ENCODE measurements around the gene SPTAN1. TPM values are rescaled to one million over a fixed set of nuclear protein-coding genes. Genes with fewer than 3 reads are reported as not detected.
A peak's percentile ranks its signal among the peaks of the same experiment; 100 is the strongest.

The SPTAN1 gene
- total and polyA plus RNA-seq, 4 donors = 70.0 to 438 (median 237) TPM

GRCh38 chr9:128632486-128632885 lies 80.1 kb downstream of the SPTAN1 start:
- DNase-seq = no peak
- 95% methylated on average over 14 of the region's 14 CpGs for WGBS, 2 donors
- Histone ChIP-seq H3K4me1 (ENCODE audit: control insufficient read depth in 5 of 5, insufficient read depth in 5 of 5, low read length in 5 of 5) (peaks cover 0 to 8% (median 6%) of the 10 kb centered on the region in 5 donors), H3K36me3 (ENCODE audit: control insufficient read depth in 4 of 4, insufficient read depth in 4 of 4, low read length in 4 of 4) (peaks cover 0 to 67% (median 35%) of the 10 kb centered on the region in 4 donors), H3K9ac (ENCODE audit: insufficient read depth in 1 of 2, low read length in 2 of 2) (no peak overlapping the region), H3K9me3 (ENCODE audit: control insufficient read depth in 4 of 4, insufficient read depth in 3 of 4, low read length in 3 of 4) (peaks cover 0 to 3% (median 0%) of the 10 kb centered on the region in 4 donors), H3K27ac (ENCODE audit: low read depth in 1 of 2, low read length in 1 of 2) (no peak overlapping the region), H3K4me3 (no peak overlapping the region), H3K27me3 (ENCODE audit: control insufficient read depth in 3 of 3, insufficient read depth in 3 of 3, low read length in 2 of 3) (no peaks in the 10 kb centered on the region)
- no peak for TF ChIP-seq CTCF (IDR thresholded peaks at IDR 0.05; ENCODE audit: control extremely low read depth, extremely low read depth)
- no peak for ATAC-seq (ENCODE audit: insufficient read depth, low FRiP score)

GRCh38 chr9:128633057-128633456 lies 80.7 kb downstream of the SPTAN1 start:
- Histone ChIP-seq H3K36me3 (ENCODE audit: control insufficient read depth in 4 of 4, insufficient read depth in 4 of 4, low read length in 4 of 4) (peaks cover 0 to 61% (median 30%) of the 10 kb centered on the region in 4 donors), H3K4me3 (no peak overlapping the region), H3K9ac (ENCODE audit: insufficient read depth in 1 of 2, low read length in 2 of 2) (no peak overlapping the region), H3K9me3 (ENCODE audit: control insufficient read depth in 4 of 4, insufficient read depth in 3 of 4, low read length in 3 of 4) (peaks cover 0 to 3% (median 0%) of the 10 kb centered on the region in 4 donors), H3K27ac (ENCODE audit: low read depth in 1 of 2, low read length in 1 of 2) (no peak overlapping the region), H3K27me3 (ENCODE audit: control insufficient read depth in 3 of 3, insufficient read depth in 3 of 3, low read length in 2 of 3) (no peaks in the 10 kb centered on the region), H3K4me1 (ENCODE audit: control insufficient read depth in 5 of 5, insufficient read depth in 5 of 5, low read length in 5 of 5) (peaks cover 0 to 8% (median 6%) of the 10 kb centered on the region in 5 donors)
- ATAC-seq (ENCODE audit: insufficient read depth, low FRiP score) (no peak), DNase-seq (no peak)
- no peak for TF ChIP-seq CTCF (IDR thresholded peaks at IDR 0.05; ENCODE audit: control extremely low read depth, extremely low read depth)
- 95 to 96% methylated on average over 21 of the region's 21 CpGs for WGBS, 2 donors

GRCh38 chr9:128633601-128634000 lies 81.2 kb downstream of the SPTAN1 start:
- no peak overlapping the region for H3K27ac ChIP-seq (ENCODE audit: low read depth in 1 of 2, low read length in 1 of 2)
- DNase-seq = no peak
- TF ChIP-seq CTCF (IDR thresholded peaks at IDR 0.05; ENCODE audit: control extremely low read depth, extremely low read depth) = no peak
- H3K4me1 ChIP-seq (ENCODE audit: control insufficient read depth in 5 of 5, insufficient read depth in 5 of 5, low read length in 5 of 5) = peaks cover 0 to 8% (median 6%) of the 10 kb centered on the region in 5 donors
- no peaks in the 10 kb centered on the region for H3K27me3 ChIP-seq (ENCODE audit: control insufficient read depth in 3 of 3, insufficient read depth in 3 of 3, low read length in 2 of 3)
- ATAC-seq (ENCODE audit: insufficient read depth, low FRiP score) = no peak
- no peak overlapping the region for H3K4me3 ChIP-seq
- 83 to 91% methylated on average over 11 of the region's 11 CpGs for WGBS, 2 donors
- H3K9me3 ChIP-seq (ENCODE audit: control insufficient read depth in 4 of 4, insufficient read depth in 3 of 4, low read length in 3 of 4) = peaks cover 0 to 3% (median 0%) of the 10 kb centered on the region in 4 donors
- H3K9ac ChIP-seq (ENCODE audit: insufficient read depth in 1 of 2, low read length in 2 of 2) = no peak overlapping the region
- H3K36me3 ChIP-seq (ENCODE audit: control insufficient read depth in 4 of 4, insufficient read depth in 4 of 4, low read length in 4 of 4) = peaks cover 0 to 56% (median 26%) of the 10 kb centered on the region in 4 donors

GRCh38 chr9:128634111-128634510 lies 81.7 kb downstream of the SPTAN1 start:
- no peak for TF ChIP-seq CTCF (IDR thresholded peaks at IDR 0.05; ENCODE audit: control extremely low read depth, extremely low read depth)
- Histone ChIP-seq H3K27ac (ENCODE audit: low read depth in 1 of 2, low read length in 1 of 2) (peak overlapping the region; percentile 66 to 74), H3K9me3 (ENCODE audit: control insufficient read depth in 4 of 4, insufficient read depth in 3 of 4, low read length in 3 of 4) (no peaks in the 10 kb centered on the region), H3K4me3 (no peak overlapping the region), H3K9ac (ENCODE audit: insufficient read depth in 1 of 2, low read length in 2 of 2) (no peak overlapping the region), H3K27me3 (ENCODE audit: control insufficient read depth in 3 of 3, insufficient read depth in 3 of 3, low read length in 2 of 3) (no peaks in the 10 kb centered on the region), H3K4me1 (ENCODE audit: control insufficient read depth in 5 of 5, insufficient read depth in 5 of 5, low read length in 5 of 5) (peaks cover 0 to 8% (median 6%) of the 10 kb centered on the region in 5 donors), H3K36me3 (ENCODE audit: control insufficient read depth in 4 of 4, insufficient read depth in 4 of 4, low read length in 4 of 4) (peaks cover 0 to 51% (median 22%) of the 10 kb centered on the region in 4 donors)
- ATAC-seq (ENCODE audit: insufficient read depth, low FRiP score) (no peak), DNase-seq (no peak)
- 79 to 90% methylated on average over 10 of the region's 10 CpGs for whole genome bisulfite sequencing, 2 donors

Measured in lung (tissue), 12 donors.